Measurements from ENCODE around the gene CFAP100.

The CFAP100 gene

DNA sequence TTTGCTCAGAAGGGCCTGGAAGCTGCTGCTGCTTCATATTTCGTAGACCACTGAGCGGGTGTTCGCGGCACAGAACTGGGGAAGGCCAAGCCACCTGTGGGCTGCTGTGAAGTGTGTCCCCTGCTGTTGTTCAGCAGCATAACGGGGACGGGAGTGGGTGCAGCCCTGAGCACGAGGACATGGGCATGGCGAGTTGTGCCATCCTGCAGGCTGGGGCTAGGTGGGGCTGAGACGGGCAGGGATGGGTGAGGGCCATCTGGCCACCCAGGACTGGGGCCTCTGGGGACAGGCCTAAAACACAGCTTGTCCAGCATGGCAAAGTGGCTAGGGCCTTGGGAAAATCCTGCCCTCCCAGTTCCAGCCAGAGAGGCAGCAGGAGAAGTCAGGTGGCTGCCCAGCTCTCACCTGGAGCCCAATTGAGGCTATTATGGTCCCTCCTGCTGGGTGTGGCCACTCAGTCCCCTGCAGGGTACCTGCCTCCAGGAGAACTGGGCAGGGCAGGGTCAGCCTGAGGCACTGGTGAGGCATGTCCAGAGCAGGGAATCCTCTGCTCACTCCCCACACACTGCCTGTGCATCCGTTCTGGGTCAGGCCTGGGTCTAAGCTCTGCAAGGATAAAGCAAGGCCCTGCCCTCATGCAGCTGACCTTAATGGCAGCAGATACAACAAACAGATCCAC, 29.5 kb downstream of the CFAP100 start:
- DNase-seq: no peak

- no peak for DNase-seq
These were observed 30.0 kb downstream of the CFAP100 start for GRCh38 chr3:126424751-126425150.

DNA sequence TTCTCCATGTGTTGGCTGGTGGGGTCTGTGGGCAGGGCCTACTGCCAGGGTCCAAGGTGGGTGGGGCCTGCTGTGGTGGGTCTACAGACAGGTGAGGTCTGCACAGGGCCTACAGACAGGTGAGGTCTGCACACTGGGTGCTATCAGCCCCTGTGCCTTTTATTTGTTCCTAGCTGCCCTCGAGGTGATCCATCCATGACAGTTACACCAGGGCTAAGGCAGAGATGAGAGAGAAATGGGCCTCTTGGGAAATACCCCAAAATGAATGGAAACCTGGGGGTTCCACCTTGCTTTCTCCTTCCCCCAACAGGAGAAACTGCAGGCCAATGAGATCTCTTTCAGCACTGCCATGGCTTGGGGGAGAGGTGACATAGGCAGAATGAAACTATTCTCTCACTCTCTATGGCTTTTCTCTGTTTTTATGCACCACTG, 36.4 kb downstream of the CFAP100 start:
- DNase-seq: no peak

DNA sequence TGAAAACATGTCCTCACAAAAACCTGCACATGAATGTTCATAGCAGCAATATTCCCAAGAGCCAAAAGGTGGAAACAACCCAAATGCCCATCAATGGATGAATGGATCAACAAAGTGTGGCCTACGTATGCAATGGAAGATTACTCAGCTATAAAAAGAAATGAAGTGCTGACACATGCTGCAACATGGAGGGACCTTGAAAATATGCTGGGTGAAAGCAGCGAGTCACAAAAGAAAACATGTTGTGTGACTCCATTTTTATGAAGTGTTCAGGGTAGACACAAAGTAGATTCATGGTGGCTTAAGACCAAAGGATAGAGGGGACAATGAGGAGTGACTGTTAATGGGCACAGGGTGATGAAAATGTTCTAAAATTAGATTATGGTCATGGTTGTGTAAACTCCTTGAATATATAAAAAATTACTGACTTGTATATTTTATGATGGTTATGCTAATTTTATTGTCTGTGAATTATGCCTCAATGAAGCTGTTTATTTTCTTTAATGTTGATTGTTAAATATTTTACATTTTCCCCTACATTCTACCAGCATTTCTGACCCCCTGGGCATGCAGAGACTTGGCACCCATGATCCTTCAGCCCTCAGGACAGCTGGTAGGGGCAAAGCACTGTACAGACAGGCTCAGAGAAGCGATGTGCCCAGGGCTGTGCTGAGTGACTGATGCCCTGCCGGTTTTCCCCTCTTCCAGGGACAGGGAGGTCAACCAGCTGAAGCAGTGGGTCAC, 37.8 kb downstream of the CFAP100 start:
- DNase-seq: no peak

GRCh38 chr3:126433105-126433430, 38.4 kb downstream of the CFAP100 start:
- DNase-seq: no peak

- no peak for DNase-seq
These were observed 39.0 kb downstream of the CFAP100 start for GRCh38 chr3:126433496-126434263.

- no peak for DNase-seq
These were observed 39.5 kb downstream of the CFAP100 start for GRCh38 chr3:126434264-126434590.

GRCh38 chr3:126434931-126435411, 40.3 kb downstream of the CFAP100 start:
- no peak for DNase-seq

GRCh38 chr3:126435456-126436315, 41.0 kb downstream of the CFAP100 start:
- DNase-seq: no peak

- DNase-seq: no peak
These were observed 42.4 kb downstream of the CFAP100 start for GRCh38 chr3:126436826-126437717.

DNA sequence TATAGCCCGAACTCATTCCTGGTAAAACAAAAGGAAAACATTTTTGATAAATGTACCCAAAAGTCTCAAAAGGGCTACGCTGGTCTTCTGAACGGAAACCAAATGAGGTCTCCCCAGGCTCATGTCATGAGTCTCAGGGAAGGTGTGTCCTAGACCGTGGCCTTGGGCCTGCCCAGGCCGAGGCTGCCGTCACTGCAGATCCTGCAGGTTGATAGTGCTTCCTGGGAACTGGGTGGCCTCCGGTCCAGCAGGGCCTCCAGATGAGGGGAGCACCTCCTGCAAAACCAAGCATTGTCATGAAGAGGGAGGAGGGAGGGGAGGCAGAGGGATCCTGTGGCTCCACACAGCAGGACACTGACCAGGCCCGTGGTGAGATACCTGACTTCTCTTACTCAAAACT, 43.5 kb downstream of the CFAP100 start:
- no peak for DNase-seq

DNA sequence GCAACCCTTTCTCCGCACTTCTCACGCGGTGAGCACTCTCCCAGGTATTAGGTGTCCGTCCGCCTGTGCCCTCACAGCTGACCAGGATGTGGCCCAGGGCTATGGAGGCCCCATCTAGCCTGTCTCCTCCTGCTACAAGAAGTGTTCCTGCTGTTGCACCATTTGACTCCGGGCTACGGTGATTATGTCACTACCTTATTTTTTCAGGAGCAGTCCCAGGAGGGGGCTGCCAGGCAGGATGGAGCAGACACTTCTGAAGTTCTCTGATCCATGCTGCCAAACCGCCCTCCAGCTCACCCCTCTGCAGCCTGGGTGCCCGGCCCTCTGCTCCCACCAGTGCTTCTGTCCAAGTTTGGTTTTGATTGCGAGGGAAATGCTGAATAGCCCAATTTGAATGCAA, 44.0 kb downstream of the CFAP100 start:
- no peak for DNase-seq

DNA sequence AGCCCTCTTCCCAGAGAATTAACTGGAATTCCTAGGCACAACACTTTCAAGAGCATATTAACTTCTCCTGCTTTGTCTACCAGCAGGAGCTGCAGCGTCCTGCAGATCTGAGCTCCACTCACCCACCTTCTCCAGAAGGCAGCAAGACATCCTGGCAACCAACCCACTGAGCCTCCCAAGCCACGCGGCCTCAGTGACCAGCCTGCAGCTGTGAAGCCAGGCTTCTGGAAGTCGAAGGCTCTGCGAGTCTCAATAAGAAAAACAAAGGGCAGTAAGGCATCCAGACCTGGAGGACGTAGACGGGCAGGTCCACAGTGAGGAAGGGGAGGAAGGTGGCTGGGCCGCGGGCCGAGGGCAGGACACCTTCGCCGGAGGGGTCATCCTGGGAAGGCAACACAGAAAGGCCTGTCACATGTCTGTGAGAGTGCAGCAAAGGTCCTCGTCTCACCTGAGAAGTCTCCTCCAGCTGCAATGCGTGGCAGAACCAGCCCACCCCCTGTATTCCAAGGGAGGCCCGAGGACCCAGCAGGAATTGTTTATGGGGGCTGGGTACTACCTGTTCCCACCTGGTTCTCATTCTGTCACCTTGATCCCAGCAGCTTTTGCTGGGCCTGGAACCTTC, 44.7 kb downstream of the CFAP100 start:
- DNase-seq: no peak

DNA sequence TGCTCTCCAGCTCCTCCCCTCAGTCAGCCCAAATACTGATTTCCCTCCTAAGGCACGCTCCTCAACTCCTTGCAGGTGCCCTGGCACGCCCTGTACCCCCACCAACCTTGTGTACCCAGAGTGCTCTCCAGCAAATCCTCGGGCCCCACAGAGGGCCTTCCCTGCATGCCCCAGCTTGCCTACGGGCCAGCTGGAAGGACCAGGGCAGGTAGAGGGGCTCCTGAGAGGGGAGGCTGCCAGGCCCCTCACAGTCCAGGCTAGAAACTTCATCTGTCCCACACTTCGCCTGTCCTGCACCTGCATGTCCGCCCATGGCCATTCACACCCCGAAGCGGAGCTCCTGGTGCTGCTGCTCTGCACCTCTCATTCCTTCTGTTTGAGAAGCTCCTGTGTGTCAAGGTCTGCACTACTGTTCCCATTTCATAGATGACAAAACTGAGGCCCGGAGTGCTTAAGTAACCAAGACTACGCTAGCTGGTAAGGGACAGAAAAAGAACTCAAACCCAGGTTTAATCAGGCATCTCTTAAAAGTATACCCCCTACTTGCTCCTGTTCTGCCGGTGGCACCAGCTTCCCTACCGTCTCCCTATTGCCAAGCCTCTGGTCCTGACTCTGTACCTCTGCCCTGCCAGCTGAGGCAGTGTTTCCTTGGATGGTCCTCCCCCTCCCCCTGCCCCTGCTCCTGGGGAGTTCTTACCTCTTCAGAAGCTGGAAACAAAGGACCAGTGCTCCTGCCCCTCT, 45.4 kb downstream of the CFAP100 start:
- no peak for DNase-seq

DNA sequence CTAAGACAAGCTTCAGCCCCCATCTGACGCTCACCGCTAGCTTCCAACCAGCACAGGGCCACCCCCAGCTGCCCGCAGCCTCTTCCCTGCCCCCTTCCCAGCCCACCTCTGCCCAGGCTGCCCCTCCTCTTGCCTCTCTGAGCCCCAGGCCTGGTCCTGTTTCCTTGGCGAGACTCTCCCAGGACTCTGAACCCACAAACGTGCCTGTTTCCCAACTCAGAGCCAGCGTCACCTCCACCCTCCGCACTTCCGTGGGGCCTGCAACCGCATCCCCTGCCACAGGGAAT, 45.9 kb downstream of the CFAP100 start:
- no peak for DNase-seq

GRCh38 chr3:126441256-126441880, 46.7 kb downstream of the CFAP100 start:
- DNase-seq: no peak

DNA sequence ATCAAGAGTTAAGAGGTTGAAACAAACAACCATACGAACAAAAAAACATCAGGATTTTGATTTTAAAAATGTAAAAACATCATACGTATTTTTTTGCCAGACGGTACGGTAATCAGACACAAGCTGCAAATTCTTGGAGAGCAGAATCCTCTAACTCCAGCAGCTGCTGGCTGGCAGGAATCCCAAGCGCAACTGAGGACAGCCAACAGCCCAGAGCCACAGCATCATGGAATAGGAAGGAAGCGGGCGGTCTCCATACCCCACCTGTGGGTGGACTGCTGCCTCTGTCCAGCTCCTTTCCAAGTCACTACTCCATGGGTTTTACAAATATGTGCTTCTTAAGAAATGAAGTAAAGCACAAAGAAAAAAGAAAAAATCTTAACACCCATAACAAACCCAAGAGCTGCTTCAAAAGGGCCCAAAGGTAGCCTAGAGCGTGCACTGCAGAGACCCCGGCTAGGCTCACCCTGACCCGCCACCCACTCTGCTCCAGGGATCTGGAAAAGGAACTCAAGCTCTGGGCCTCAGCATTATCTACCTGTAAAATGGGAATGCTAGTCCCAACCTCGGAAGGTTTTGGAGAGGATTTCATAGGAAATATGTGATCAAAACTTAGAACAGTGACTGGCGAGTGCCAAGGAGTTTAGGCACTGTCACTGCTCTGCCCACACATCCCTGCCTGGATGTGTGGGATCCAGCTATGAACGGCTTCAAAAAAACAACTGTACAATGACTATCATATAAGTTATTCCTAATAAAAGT, 47.6 kb downstream of the CFAP100 start:
- DNase-seq: no peak

DNA sequence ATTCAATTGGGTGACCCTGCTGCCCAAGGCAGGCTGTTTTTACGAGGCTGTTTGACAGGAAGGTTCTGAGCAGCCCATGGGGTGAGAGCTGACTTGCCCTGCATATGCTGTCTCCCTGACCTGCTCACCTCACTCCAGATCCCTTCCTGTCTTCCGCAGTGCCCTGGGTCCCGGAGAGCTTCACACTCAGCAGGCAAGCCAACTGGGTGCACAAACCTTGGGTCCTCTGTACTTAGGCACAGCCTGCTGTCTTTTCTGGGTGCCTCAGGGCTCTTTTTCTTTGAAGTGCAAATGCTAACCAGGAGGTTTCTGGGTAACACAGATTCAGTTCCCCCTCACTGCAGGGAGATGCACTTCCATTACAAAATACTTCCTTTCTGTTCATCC, 48.1 kb downstream of the CFAP100 start:
- DNase-seq: no peak

DNA sequence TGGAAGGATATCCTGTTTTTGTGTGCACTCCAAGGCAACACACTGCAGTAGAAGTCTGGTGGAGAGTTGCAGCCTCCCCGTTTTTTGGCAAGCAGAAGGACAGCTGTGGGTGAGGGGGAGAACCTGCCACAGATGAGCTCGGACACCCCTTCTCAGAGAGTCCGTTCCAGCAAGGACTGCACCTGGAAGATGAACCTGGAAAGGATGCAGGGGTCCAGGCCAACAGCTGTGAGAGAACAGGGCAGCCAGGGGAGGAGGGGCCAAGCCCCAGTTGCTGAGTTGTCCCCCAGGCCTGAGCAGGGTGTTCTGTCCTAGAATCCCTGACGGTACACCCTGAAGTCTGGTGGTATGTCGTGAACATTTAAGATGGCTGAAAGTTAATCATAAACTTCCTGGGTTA, 50.8 kb downstream of the CFAP100 start:
- DNase-seq: no peak

DNA sequence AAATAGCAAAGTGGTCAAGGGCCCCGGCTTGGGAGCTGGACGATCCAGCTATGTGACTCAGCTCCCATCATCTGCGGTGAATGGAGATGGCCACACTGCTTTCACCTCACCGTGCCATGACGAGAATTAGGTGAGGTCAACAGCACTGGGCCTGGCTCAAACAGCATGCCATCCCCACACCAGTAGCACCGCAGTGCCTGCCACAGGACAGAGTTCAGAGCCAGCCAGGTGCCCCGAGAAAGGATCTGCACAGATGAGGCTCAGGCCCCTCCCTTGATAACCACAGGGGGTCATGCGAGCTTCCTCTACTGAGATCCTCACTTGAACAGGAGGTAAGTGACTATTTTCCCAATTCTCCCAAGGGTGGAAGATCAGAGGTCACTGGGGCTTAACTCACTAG, 51.6 kb downstream of the CFAP100 start:
- DNase-seq: no peak
